SK-N-SH (cell line): ENCODE results near the gene TAB3. TPM values are rescaled to one million over a fixed set of nuclear protein-coding genes. Genes with fewer than 3 reads are reported as not detected.

Source experiments
- CTCF ChIA-PET: fragments of 300-600, 350-600 bp; formaldehyde crosslinking; extraction: SDS; loops from one replicate; lab custom pipeline; 2021; lab: Yijun Ruan, JAX
- POLR2A ChIA-PET: fragments of 350-600 bp; sonication (Branson Sonifier 250); formaldehyde crosslinking; extraction: SDS; loops from one replicate; lab custom pipeline; 2020; ENCODE audit warnings: antibody characterized with exemption, inconsistent platforms; lab: Yijun Ruan, JAX
- DNase-seq: peaks from one replicate; pipeline ENCODE4 v3.0.0; 2012
- H2AFZ ChIP-seq: fragments of 200-600 bp; sonication (generic); 2 replicates; pipeline ENCODE4 v1.8.1; 2016; ENCODE audit warnings: antibody characterized with exemption, mild to moderate bottlenecking, low read depth
- H3F3A ChIP-seq: fragments of 200-600 bp; sonication (generic); replicated peaks from 2 replicates; pipeline ENCODE3; 2016; ENCODE audit warnings: antibody characterized with exemption, mild to moderate bottlenecking; ENCODE audit not compliant: insufficient read depth
- H3K27ac ChIP-seq, 2 experiments: fragments of 200-500 bp in 1 of 2; fragments of 200-600 bp in 1 of 2; sonication (Bioruptor generic) in 1 of 2; sonication (generic), shearing (Covaris generic) in 1 of 2; 2 replicates each; pipeline versions ENCODE4 v1.5.1 to v1.6.1; 2014 to 2016; ENCODE audit warnings: low read depth in 2 of 2, inconsistent platforms in 1 of 2, low read length in 1 of 2, mild to moderate bottlenecking in 1 of 2, mixed read lengths in 1 of 2
- H3K27me3 ChIP-seq: fragments of 200-600 bp; sonication (generic), shearing (Covaris generic); 2 replicates; pipeline ENCODE4 v1.6.1; 2016; ENCODE audit warnings: mixed run types; ENCODE audit not compliant: insufficient read depth
- H3K36me3 ChIP-seq, 2 experiments: fragments of 200-500 bp in 1 of 2; fragments of 200-600 bp in 1 of 2; sonication (Bioruptor generic) in 1 of 2; sonication (generic) in 1 of 2; replicated peaks in 1 of 2; 2 replicates each; pipeline versions ENCODE3 to v1.5.1; 2014 to 2016; ENCODE audit warnings: low read length in 1 of 2, mild to moderate bottlenecking in 1 of 2; ENCODE audit not compliant: insufficient read depth in 2 of 2, control insufficient read depth in 1 of 2
- H3K4me1 ChIP-seq, 2 experiments: fragments of 200-500 bp in 1 of 2; fragments of 200-600 bp in 1 of 2; sonication (Bioruptor generic) in 1 of 2; sonication (generic), shearing (Covaris generic) in 1 of 2; 2 replicates each; pipeline versions ENCODE4 v1.5.1 to v1.6.1; 2014 to 2016; ENCODE audit warnings: low read depth in 1 of 2, low read length in 1 of 2, mixed run types in 1 of 2; ENCODE audit not compliant: insufficient read depth in 2 of 2, control insufficient read depth in 1 of 2
- H3K4me2 ChIP-seq: fragments of 200-600 bp; sonication (generic), shearing (Covaris generic); 2 replicates; pipeline ENCODE4 v1.6.1; 2017; ENCODE audit warnings: mixed run types
- H3K4me3 ChIP-seq, 2 experiments: fragments of 200-500 bp in 1 of 2; fragments of 200-600 bp in 1 of 2; sonication (Bioruptor generic) in 1 of 2; sonication (generic), shearing (Covaris generic) in 1 of 2; 2 replicates each; pipeline versions ENCODE4 v1.5.1 to v1.8.1; 2014 to 2016; ENCODE audit warnings: low read depth in 2 of 2, inconsistent platforms in 1 of 2, low read length in 1 of 2, mild to moderate bottlenecking in 1 of 2, mixed read lengths in 1 of 2, moderate library complexity in 1 of 2
- H3K79me2 ChIP-seq: fragments of 200-600 bp; sonication (generic); 2 replicates; pipeline ENCODE4 v1.8.1; 2017; ENCODE audit warnings: mild to moderate bottlenecking; ENCODE audit not compliant: insufficient read depth
- H3K9ac ChIP-seq: fragments of 200-600 bp; sonication (generic); 2 replicates; pipeline ENCODE4 v1.6.1; 2017; ENCODE audit warnings: mixed run types
- H3K9me2 ChIP-seq: fragments of 200-600 bp; sonication (generic); 2 replicates; pipeline ENCODE4 v1.6.1; 2017; ENCODE audit warnings: mixed run types
- H3K9me3 ChIP-seq: fragments of 200-600 bp; sonication (generic); 2 replicates; pipeline ENCODE4 v1.6.1; 2017; ENCODE audit warnings: mixed run types, mild to moderate bottlenecking, moderate library complexity
- H4K20me1 ChIP-seq: fragments of 200-600 bp; sonication (generic); 2 replicates; pipeline ENCODE4 v1.6.1; 2017; ENCODE audit warnings: mild to moderate bottlenecking, mixed run types; ENCODE audit not compliant: insufficient read depth
- CTCF ChIP-seq: fragments of 200-600 bp; sonication (generic); IDR thresholded peaks from 2 replicates; pipeline ENCODE4 v1.6.1; 2017; ENCODE audit warnings: antibody characterized with exemption, mild to moderate bottlenecking, moderate library complexity
- ELF1 ChIP-seq: IDR thresholded peaks from 2 replicates; pipeline ENCODE4 v1.4.0; 2012
- EP300 ChIP-seq, 2 experiments: IDR thresholded peaks; 2 replicates each; pipeline versions ENCODE4 v1.4.0 to v1.6.1; 2012; ENCODE audit warnings: borderline replicate concordance in 1 of 2, low read depth in 1 of 2, low read length in 1 of 2
- EZH2phosphoT487 ChIP-seq: fragments of 200-600 bp; sonication (generic); IDR thresholded peaks from 2 replicates; pipeline ENCODE4 v1.6.1; 2017; ENCODE audit warnings: low read depth, mixed run types, mild to moderate bottlenecking, antibody characterized with exemption, moderate library complexity, borderline replicate concordance
- FOSL2 ChIP-seq: IDR thresholded peaks from 2 replicates; pipeline ENCODE4 v1.4.0; 2012; ENCODE audit warnings: low read depth, mild to moderate bottlenecking, moderate library complexity, borderline replicate concordance
- FOXM1 ChIP-seq: IDR thresholded peaks from 2 replicates; pipeline ENCODE4 v1.4.0; 2012; ENCODE audit warnings: low read depth, mild to moderate bottlenecking
- GABPA ChIP-seq: IDR thresholded peaks from 2 replicates; pipeline ENCODE4 v1.4.0; 2012; ENCODE audit warnings: low read depth, mild to moderate bottlenecking
- GATA2 ChIP-seq: sonication (generic); formaldehyde crosslinking; IDR thresholded peaks from 2 replicates; pipeline ENCODE4 v1.5.0; 2020; ENCODE audit warnings: mild to moderate bottlenecking, missing genetic modification reagents
- MAX ChIP-seq: IDR thresholded peaks from 2 replicates; pipeline ENCODE4 v1.4.0; 2012; ENCODE audit warnings: low read depth
- MEF2A ChIP-seq: IDR thresholded peaks from 2 replicates; pipeline ENCODE4 v1.4.0; 2012; ENCODE audit warnings: low read depth, borderline replicate concordance
- MXI1 ChIP-seq: IDR thresholded peaks from 2 replicates; pipeline ENCODE4 v1.6.1; 2012; ENCODE audit warnings: mild to moderate bottlenecking, low read depth, low read length, improper control_type of control experiment
- NRF1 ChIP-seq: IDR thresholded peaks from 2 replicates; pipeline ENCODE4 v1.6.1; 2012; ENCODE audit warnings: low read depth, mild to moderate bottlenecking, low read length
- PBX3 ChIP-seq: IDR thresholded peaks from 2 replicates; pipeline ENCODE4; 2012
- POLR2AphosphoS5 ChIP-seq: IDR thresholded peaks from 2 replicates; pipeline ENCODE4 v1.6.1; 2012; ENCODE audit warnings: low read depth, low read length
- RFX5 ChIP-seq: IDR thresholded peaks from 2 replicates; pipeline ENCODE4 v1.6.1; 2012; ENCODE audit warnings: mild to moderate bottlenecking, improper control_type of control experiment, low read length
- RXRA ChIP-seq: IDR thresholded peaks from 2 replicates; pipeline ENCODE4 v1.4.0; 2012; ENCODE audit warnings: low read depth, mild to moderate bottlenecking, borderline replicate concordance
- SMC3 ChIP-seq: IDR thresholded peaks from 2 replicates; pipeline ENCODE4 v1.6.1; 2012; ENCODE audit warnings: low read depth, low read length, improper control_type of control experiment
- TAF1 ChIP-seq: IDR thresholded peaks from 2 replicates; pipeline ENCODE4 v1.6.1; 2012; ENCODE audit warnings: low read depth, mild to moderate bottlenecking, low read length, moderate library complexity, borderline replicate concordance
- TCF12 ChIP-seq: IDR thresholded peaks from 2 replicates; pipeline ENCODE4 v1.4.0; 2012
- TEAD4 ChIP-seq: IDR thresholded peaks from 2 replicates; pipeline ENCODE4 v1.4.0; 2012; ENCODE audit warnings: mild to moderate bottlenecking, borderline replicate concordance; ENCODE audit not compliant: insufficient read depth
- YY1 ChIP-seq: IDR thresholded peaks from 2 replicates; pipeline ENCODE4 v1.4.0; 2012; ENCODE audit warnings: low read depth, mild to moderate bottlenecking
- ZBTB33 ChIP-seq: IDR thresholded peaks from 2 replicates; pipeline ENCODE4 v1.4.0; 2012; ENCODE audit warnings: low read depth, borderline replicate concordance
- WGBS: methylation state at CpG from one replicate; pipeline ENCODE4 v1.1.6; 2017; ENCODE audit warnings: low lambda C conversion rate; 5-methylcytosine and 5-hydroxymethylcytosine counted together
- polyA plus RNA-seq, 3 experiments: library from polyadenylated mRNA; depleted of rRNA; stranded (reverse); fragments of >200 nt; gene quantifications; 2 replicates each; pipeline ENCODE4 v1.2.3, GENCODE V29; 2012

Gene TAB3
- polyA plus RNA-seq, 1 of the 3 experiments (the other 2 are of a cell fraction) = 9.2 TPM

GRCh38 chrX:30918480-30918879, 29.4 kb upstream of the TAB3 start:
- DNase-seq = no peak
- ChIA-PET POLR2A (no interaction called here), CTCF (no interaction called here)
- H3K27ac ChIP-seq = no peak overlapping the region
- 33% methylated on average over 1 of the region's 1 CpG for WGBS
- TF ChIP-seq GABPA (no peak), TCF12 (no peak), MEF2A (no peak), POLR2AphosphoS5 (no peak), RFX5 (no peak), RXRA (no peak), GATA2 (CRISPR knock-in tag) (no peak), SMC3 (no peak), EZH2phosphoT487 (no peak), ZBTB33 (no peak), TEAD4 (no peak), FOXM1 (no peak), CTCF (no peak), FOSL2 (no peak)
- no peaks in the 10 kb centered on the region for H3K9me3 ChIP-seq
- H4K20me1 ChIP-seq = no peaks in the 10 kb centered on the region
- H3K79me2 ChIP-seq = no peaks in the 10 kb centered on the region
- H3K4me2 ChIP-seq = no peak overlapping the region
- no peak overlapping the region for H3K9ac ChIP-seq
- no peaks in the 10 kb centered on the region for H3K36me3 ChIP-seq
- no peaks in the 10 kb centered on the region for H3K4me1 ChIP-seq
- no peaks in the 10 kb centered on the region for H3K9me2 ChIP-seq
- H3F3A ChIP-seq = no peaks in the 10 kb centered on the region
- no peak overlapping the region for H3K4me3 ChIP-seq
- no peak overlapping the region for H2AFZ ChIP-seq
- no peaks in the 10 kb centered on the region for H3K27me3 ChIP-seq

GRCh38 chrX:30913492-30913891, 24.4 kb upstream of the TAB3 start:
- CTCF ChIA-PET = no interaction called here
- whole genome bisulfite sequencing = 41% methylated on average over 2 of the region's 2 CpGs

More at GRCh38 chrX:30913492-30913891, 24.4 kb upstream of the TAB3 start:
- no peak overlapping the region for H3K27ac ChIP-seq
- H3K9me3 ChIP-seq = no peaks in the 10 kb centered on the region
- no peaks in the 10 kb centered on the region for H3K27me3 ChIP-seq
- no peaks in the 10 kb centered on the region for H3F3A ChIP-seq
- no peak overlapping the region for H3K9ac ChIP-seq
- TF ChIP-seq GATA2 (CRISPR knock-in tag) (no peak), FOSL2 (no peak), YY1 (no peak), PBX3 (no peak), SMC3 (no peak), MAX (no peak), MEF2A (no peak), TAF1 (no peak), CTCF (no peak), EP300 (IDR thresholded peaks at IDR 0.05; ENCODE audit: borderline replicate concordance in 1 of 2, low read depth in 1 of 2, low read length in 1 of 2) (no peak), ELF1 (no peak), RXRA (no peak), NRF1 (no peak), TEAD4 (no peak), RFX5 (no peak), POLR2AphosphoS5 (no peak), MXI1 (no peak)
- H3K4me2 ChIP-seq = no peak overlapping the region
- no peaks in the 10 kb centered on the region for H4K20me1 ChIP-seq
- no peaks in the 10 kb centered on the region for H3K79me2 ChIP-seq
- H3K4me3 ChIP-seq = no peak overlapping the region
- H3K36me3 ChIP-seq = no peaks in the 10 kb centered on the region
- POLR2A ChIA-PET = no interaction called here
- H3K9me2 ChIP-seq = no peaks in the 10 kb centered on the region
- DNase-seq = no peak
- H2AFZ ChIP-seq = no peak overlapping the region
- H3K4me1 ChIP-seq = no peaks in the 10 kb centered on the region
